Mesenteric fat pad (tissue), 1 donor: ENCODE data around the gene HELZ. TPM values are rescaled to one million over a fixed set of nuclear protein-coding genes. Genes with fewer than 3 reads are reported as not detected.
"Not testable (repeated sequence)": the region's sequence is repeated elsewhere in the genome, so short reads cannot be mapped to it uniquely, and the experiment has no call there.

ENCODE experiments used
- DNase-seq: peaks from one replicate; pipeline ENCODE4 v3.0.0-alpha.2; 2020; ENCODE audit warnings: low spot score
- total RNA-seq: library from RNA; stranded (reverse); fragmentation: NEBNext Ultra II Directional; extraction: Animal tissue kit (Norgen Biotek cat#: 25700); gene quantifications from one replicate; pipeline ENCODE4 v1.2.1, GENCODE V29; 2021
- donor health status: DM: yes; HTN: yes; CAD: no.

The HELZ gene
- total RNA-seq, 1 donor from 2014 or later: 68.8 TPM

DNA sequence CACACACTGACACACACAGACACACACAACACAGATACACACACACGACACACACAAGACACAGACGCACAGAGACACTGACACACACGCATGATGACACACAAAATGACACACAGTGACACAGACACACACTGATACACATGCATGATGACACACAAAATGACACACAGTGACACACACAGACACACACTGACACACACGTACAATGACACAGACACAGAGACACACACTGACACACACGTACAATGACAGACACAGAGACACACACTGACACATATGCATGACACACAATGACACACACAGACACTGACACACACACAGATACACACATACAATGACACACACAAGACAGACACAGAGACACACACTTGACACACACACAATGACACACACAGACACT, 190.4 kb downstream of the HELZ start:
- DNase-seq: peak; percentile 4

DNA sequence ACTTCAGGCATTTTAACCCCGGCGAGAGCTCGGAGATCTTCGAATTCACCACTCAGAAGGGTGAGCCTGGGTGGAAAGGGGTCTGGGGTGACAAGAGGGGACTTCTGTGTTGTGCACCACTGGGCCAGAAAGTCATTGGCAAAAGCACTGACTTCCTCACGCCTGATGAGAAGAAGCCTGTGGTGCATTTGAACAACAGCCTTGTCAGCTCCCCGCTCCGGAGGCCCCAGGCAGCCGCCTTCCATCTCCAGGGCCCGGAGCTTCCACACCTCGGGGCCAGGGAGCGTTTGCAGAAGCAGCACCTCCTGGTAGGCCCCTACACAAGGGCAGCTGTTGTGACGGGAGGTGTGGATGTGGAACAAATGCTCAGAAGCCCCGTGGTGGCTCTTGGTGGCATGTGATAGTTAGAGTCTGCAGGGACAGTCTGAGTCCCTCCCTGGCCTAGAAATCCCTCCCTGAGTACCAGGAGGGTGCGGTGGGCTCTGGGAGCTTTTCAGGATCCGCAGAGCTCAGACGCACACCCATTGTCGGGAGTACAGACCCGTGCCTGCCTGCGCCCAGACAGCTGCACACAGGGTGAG, 190.9 kb downstream of the HELZ start:
- peak; percentile 81 for DNase-seq

DNA sequence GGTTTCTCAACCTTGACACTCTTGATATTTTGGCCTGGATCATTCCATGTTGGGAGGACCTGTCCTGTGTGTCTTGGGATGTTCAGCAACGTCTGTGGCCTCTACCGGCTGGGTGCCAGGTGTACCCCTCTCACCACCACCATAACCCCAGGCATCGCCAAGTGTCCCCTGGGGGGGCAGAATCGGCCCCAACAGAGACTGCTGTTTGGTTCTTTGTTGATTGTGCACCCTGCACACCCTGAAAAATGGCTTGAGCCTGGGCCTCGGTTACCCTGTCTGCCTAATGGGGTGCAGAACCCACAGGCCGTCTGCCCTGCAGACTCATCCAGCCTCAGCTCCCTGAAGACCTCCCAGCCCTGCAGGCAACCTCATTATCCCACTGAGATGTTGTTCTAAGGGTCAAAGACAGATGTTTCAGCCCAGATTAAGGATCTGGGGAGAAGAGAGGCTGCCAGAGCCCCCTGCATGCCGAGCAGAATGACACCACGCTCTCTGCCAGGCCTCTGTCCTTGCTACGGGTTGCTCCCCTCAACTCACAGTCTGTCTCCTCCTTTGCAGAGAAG, 191.5 kb downstream of the HELZ start:
- DNase-seq: peak; percentile 75

DNA sequence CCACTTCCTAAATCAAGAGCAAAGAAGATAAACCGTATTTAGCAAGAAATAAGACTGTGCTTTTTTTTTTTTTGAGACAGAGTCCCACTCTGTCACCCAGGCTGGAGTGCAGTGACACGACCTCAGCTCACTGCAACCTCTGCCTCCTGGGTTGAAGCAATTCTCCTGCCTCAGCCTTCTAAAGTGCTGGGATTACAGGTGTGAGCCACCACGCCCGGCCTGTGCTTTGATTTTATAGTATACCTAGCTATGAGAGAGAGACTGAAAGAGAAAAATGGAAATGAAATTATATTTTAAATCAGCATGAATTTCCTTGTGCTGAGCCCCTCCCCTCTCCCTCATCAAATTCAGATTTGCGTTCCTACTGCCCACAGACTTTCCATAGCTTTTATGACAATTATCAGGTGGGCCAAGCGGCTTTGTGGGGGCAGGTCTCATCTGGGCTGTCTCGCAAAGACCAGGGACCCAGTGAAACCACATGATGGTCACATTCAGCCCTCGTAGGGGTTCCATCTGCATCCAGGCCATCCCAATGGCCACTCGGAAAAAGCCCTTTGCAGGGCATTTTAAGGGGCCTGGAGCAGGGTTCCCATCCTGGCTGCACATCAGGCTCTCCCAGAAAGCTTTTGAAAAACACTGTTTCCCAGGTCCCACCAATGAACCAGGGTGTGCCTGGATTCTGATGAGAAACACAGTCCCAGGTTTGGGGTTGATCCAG, 192.1 kb downstream of the HELZ start:
- DNase-seq: peak; percentile 69

DNA sequence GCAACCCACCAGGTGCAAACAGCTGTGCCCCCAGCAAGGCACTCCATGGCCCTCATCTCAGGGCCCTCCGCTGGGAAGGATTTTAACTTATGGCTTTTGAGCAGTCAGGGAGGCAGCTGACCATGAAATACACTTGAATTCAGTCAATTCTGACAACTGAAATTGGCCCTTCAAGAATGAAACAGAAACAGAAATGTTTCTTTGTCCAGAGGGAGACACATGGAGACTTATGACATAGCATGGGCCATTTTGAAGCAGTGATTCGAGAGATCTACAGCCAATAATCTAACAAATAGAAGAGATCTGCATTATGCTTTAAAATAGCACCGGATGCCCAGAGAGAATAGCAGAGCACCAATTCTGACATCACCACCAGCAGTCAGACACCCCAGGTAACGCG, 193.2 kb downstream of the HELZ start:
- peak; percentile 3 for DNase-seq

DNA sequence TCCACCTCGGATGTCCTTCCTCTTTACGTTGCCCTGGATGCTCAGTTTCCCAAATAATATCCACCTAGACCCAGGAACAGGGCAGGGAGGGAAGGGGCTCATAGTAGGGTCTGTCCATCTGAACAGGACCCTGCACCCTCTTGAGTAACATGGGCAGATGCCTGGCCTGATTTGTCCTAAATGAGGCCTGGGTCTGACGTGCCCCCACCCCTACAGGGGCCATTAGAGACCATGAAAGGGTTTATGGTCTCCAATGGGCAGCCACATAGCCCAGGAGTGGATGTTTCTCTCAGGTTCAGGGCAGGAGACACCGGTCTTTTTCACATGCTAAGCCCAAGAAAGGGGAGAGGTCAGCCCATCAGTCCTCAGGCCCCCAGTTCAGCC, 193.8 kb downstream of the HELZ start:
- DNase-seq: peak; percentile 39

DNA sequence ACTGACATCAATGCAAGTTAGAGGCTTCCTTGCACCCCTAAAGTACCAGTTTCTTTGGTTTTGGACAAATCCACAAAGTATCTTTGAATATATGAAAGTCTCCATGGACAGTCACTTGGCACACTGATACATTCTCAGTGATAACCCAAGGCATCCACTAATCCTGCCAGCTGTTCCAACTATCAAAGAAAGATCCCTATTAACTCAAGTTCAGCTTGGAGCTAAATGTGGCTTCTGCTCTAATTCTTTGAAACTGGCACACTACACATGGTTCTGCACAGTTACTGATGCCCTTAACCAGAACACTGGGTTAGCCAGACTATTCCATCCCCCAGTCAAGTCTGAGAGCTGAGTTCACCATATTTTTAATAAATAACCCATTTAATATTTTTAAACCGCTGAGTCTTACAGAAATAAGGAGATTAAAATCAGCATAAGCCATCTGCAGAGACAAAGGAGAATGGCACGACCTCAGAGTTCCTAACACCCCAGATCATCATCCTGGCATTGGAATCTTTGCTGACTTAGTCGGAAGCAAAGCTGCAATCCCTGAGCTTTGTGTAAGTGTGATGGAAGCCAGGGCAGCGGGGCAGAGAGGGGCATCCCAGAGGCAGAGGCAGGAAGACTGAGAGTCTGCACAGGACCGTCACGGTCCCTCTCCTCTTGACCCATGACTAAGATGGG, 194.4 kb downstream of the HELZ start:
- no peak for DNase-seq

DNA sequence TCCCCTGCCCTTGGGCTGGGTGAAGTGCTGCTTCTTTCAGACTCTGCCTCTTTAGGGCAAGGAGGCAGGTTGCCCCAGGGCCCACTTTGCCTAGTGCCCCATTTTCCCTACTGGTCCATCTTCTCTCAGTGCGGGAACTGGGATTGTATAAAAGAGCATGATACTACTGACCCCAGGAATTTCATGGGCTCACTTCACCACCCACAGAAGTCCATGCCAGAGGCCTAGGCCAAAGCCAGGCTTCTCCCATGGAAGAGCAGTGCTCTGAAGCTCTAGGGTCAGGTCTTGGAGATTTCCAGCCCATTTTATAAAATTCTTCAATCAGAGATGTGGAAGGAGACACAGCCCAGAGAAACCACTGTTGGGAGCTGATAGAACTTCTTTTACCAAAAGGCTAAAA, 194.9 kb downstream of the HELZ start:
- DNase-seq: peak; percentile 55

DNA sequence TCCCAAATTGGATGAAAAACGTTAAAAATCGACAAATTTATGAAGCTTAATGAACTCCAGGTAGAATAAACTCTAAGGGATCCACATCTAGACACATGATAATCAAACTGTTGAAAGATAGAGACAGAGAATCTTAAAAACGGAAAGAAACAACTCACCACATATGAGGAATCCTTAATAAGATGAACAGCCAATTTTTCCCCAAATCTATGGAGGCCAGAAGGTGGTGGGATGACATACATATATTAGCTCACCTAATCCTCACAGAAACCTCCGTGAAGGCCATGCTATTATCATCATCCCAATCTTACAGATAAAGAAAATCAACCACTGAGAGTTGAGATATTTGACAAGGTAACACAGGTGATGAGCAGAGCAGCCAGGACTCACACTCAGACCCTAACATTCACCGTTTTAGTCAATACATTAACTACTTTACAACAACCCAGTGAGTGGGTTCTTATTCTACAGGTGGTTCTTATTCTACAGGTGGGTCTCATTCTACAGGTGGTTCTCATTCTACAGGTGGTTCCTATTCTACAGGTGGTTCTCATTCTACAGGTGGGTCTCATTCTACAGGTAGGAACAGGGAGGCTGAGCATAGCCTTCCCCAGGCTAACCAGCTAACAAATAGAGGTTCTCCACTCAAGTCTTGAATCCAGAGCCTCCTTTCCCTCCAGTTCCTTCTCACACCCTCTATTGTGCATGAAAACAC, 195.8 kb downstream of the HELZ start:
- peak; percentile 20 for DNase-seq

DNA sequence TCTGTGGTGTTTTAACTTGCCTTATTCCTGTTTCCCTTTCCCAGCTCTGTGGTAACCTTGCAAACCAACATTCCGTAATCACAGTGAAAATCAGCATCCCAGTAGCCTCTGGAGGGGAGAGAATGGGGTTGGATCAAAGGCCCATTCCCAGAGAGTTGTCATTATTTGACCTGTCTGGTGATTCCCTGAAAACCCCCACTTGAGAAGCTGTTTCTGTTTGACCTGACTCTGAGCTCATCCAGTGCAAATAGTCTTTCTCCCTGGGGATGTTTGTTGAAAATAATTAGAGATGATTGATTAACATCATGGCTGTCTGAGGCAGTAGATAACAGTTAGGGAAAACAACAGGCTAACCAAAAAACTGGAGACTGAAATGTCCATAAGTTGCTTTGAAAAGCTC, 197.6 kb downstream of the HELZ start:
- DNase-seq: no peak

DNA sequence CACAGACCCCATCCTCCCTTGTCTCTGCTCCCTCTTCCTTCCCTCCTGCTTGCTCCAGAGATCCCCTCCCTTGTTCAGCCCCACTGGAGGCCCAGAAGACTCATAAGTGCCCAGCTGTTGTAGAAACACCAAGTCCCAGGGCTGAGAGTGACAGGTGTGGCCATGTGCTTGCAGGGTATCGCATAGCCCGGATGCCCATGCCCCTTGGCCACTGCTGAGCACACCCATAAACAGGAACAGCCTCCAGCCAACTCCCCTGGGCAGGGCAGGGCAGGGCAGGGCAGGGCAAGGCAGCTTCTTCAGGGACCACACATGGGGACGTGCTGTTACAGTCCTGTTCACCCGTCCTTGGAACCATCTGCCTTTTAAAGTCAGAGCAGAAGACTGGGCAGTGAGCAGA, 198.6 kb downstream of the HELZ start:
- DNase-seq: no peak

DNA sequence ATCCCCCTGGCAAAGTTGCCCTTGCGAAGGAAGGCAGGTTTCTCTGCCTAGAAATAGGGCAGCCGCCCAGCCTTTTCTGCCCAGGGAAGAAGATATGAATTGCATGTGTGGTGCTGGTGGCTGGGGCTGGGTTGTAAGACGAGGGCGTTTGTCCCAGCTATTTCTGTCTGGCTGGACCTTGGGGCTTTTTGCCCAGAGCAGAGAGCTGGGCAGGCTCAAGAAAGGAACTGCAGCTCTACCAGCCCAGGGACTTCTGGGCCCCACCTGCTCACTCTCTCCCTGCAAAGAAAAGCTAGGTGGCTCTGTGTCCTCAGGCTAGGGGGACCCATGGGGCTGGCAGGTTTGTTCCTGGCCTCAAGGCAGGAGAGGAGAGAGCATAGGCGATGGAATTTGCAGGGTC, 200.1 kb downstream of the HELZ start:
- DNase-seq: no peak

DNA sequence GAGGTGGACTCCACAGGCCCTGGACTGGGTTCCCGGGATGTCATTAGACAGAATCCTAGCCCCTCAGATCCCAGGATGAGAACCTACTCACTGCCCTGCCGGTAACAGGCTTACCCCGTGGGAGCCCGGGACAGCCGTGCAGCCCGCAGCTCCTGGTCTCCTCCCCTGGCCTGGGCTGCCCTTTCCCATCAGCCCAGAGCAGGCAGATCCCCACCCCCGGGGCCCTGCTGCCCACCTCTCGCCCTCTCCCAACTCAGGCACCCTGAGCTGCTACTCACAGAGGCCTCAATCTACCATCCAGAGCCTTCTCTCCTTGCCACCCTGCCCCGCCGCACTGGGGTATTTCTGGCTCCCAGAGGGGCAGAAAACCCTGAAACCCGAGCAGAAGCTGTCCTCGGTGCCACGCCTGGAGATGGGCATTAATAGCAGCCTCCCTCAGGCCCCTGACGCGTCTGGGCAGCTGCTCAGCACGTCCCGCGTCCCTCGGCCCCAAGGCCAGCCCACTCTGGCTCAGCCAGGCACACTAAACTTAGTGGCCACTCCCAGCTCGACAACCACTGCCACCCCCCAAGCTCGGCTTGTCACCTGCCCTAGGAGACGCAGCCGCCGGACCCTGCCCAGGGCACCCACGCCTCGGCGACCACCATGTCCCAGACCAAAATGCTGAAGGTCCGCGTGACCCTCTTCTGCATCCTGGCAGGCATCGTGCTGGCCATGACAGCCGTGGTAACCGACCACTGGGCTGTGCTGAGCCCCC, 200.8 kb downstream of the HELZ start, which contains the start of gene CACNG1:
CACNG1 (plus strand) TSS at position 539 of the 757 bp plus-strand sequence; CDS start at position 646, 107 bp downstream.
- DNase-seq: no peak

DNA sequence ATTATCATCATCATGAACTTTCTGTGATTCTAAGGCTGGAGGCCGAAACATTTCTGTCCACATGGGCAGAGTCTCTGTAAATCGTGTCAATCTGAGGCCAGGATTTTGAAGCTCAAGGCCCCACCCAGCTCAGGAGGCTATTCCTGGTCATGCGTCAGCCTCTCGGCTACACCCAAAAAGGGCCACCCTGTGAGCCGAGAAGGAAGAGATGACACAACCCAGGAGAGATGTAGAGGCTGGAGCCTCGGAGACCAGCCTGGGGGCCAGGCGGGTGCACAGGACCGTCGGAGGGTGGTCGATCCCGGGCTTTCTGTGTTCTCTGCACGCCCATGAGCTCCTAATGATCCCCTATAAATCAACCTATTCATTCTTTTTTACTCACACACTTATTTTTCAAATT, 201.7 kb downstream of the HELZ start:
- no peak for DNase-seq

DNA sequence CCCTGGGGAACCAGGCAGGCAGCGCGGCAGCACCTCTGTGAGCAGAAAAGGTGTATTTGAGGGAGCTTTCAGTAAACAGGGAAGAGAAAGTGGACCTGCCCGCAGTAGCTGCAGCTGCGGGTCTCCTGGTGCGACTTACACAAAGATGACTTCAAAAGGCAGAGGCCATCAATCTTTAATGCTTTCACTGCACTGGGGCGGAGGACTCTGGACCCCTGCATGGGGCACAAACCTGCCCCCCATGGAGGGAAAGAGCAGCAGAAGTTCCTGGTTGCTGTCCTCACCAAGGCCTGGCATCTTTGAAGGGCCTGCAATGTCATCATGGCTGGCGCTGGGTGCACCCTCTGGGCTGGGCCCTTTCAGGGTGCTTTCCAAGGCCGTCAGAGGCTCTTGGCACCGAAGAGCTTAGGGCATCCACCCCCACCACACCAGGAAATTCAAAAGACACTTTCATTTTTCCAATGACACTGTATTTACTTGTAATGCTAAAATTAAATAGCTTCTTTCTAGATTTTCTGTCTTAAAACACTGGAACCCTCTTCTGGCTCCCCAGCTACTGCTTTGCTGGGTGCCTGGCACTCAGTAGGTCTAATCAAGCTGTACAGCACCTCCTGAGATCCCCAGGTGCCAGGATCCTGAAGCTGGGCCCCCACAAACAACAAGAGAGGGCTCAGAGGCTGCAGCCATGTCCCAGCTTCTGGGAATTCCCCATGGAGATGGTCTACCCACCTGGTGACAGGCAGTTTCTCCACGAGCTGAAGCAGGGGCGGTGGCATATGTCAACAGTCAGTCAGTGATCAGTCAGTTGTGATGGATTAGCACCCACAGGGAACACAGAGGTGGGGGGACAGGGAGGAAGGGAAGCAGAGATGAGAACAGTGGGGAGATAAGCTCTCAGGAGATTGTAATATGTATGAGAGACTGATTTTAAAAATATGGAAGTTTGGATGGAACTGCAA, 202.8 kb downstream of the HELZ start:
- DNase-seq: no peak

DNA sequence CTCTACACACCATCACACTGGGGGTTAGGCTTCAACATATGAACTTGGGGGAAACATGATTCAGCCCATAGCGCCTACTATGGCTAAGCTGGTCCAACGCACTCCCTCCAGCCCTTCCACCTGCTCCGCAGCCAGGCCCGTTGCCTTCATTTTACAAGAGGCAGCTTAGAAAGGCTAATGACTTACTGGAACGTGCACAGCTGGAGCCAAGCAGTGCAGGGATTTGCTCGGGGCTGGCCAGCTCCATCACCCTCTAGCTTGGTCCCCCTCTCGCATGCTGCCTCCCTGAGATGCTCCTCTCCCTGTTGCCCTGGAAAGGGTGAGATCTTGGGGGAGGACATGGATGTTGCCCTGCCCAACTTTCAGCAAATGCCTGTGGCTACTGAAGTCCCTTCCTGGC, 203.5 kb downstream of the HELZ start:
- no peak for DNase-seq

DNA sequence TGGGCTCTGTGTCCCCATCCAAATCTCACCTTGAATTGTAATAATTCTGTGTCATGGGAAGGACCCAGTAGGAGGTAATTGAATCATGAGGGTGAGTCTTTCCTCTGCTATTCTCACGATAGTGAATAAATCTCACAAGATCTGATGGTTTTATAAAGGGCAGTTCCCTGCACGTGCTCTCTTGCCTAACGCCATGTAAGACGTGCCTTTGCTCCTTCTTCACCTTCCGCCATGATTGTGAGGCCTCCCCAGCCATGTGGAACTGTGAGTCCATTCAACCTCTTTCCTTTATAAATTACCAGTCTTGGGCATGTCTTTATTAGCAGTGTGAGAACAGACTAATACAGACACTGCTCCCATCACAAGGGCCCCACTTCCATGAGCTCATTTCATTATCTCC, 203.9 kb downstream of the HELZ start:
- DNase-seq: not testable (repeated sequence)

DNA sequence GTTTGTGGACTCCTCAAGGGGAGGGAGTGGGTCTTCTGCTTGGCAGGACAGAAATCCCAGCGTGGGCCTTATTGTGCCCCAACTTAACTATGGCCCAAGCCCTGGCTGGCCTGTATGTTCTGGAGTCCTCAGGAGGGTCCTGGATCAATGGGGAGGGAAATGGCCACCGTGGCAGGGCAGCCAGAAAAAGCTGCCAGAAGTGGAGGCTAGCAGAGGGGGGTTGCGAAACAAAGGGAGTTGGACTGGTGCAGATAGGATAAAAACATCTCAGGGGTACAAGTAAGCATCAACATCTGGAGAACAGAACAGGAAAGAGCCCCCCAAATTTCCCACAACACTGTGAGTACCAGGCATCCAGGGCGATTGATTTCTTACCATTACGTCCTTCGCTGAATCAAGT, 204.3 kb downstream of the HELZ start:
- DNase-seq: no peak

DNA sequence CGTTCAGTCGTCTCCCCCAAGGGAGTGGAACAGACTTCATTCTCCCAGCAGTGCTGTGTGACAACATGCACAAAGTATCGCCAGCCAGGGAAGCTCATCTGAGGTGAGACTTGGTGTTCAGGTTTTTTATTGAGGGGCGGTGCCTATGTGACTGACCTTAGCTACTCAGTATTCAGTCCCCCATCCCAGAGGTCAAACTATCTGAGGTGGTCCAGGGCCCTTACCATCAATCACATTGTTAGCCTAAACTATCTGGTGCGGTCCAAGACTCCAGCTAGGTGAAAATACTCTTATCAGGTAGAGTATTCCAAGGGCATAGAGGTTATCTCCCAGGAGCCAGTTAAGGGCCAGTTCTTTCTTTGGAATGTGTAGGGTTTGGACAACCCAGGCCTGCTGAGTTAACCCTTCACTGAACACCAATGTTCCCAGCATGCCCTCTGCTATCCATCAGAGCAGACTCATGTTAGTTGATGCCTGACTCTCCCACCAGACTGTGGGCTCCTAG, 206.1 kb downstream of the HELZ start:
- DNase-seq: no peak
